Right lobe of liver (tissue), 6 donors: ENCODE measurements around the gene CPXM2. TPM values are rescaled to one million over a fixed set of nuclear protein-coding genes. Genes with fewer than 3 reads are reported as not detected.
"Not testable (repeated sequence)": the region's sequence is repeated elsewhere in the genome, so short reads cannot be mapped to it uniquely, and the experiment has no call there.

Experiments
- ATAC-seq, 4 donors: fragments of 200-7000 bp; cut with Tn5 transposase; one replicate each; pipeline ENCODE4 v1.9.1; 2020; ENCODE audit warnings: mild to moderate bottlenecking in 4 of 4, moderate library complexity in 4 of 4
- DNase-seq, 3 donors: peaks; one replicate each; pipeline ENCODE4 v3.0.0-alpha.2; 2020
- H3K27ac ChIP-seq, 3 donors: fragments of 200-600 bp; one replicate each; pipeline ENCODE4 v1.8.0; 2022
- H3K27me3 ChIP-seq, 2 donors: fragments of 200-600 bp; one replicate each; pipeline ENCODE4 v1.8.0; 2022
- H3K36me3 ChIP-seq, 4 donors: fragments of 200-600 bp; sonication (generic) in 1 of 4; one replicate each; pipeline versions ENCODE4 v1.5.1 to v1.8.0; 2017 to 2022; ENCODE audit warnings: control low read depth in 1 of 4
- H3K4me1 ChIP-seq, 4 donors: fragments of 200-600 bp; sonication (generic) in 1 of 4; one replicate each; pipeline versions ENCODE4 v1.5.1 to v1.8.0; 2017 to 2022; ENCODE audit warnings: control low read depth in 1 of 4
- H3K4me3 ChIP-seq, 3 donors: fragments of 200-600 bp; one replicate each; pipeline ENCODE4 v1.8.0; 2022
- H3K9me3 ChIP-seq, 4 donors: fragments of 200-600 bp; sonication (generic) in 1 of 4; one replicate each; pipeline versions ENCODE4 v1.5.1 to v1.8.0; 2017 to 2022; ENCODE audit warnings: control low read depth in 1 of 4
- CTCF ChIP-seq, 4 donors: fragments of 200-600 bp in 3 of 4; fragments of 450-650 bp in 1 of 4; IDR thresholded peaks; one replicate each; pipeline versions ENCODE4 v1.5.1 to v1.8.0; 2016 to 2022; ENCODE audit warnings: antibody characterized with exemption in 4 of 4, mild to moderate bottlenecking in 2 of 4
- POLR2A ChIP-seq: fragments of 450-650 bp; IDR thresholded peaks from one replicate; pipeline ENCODE4 v1.6.1; 2017; ENCODE audit warnings: antibody characterized with exemption, mild to moderate bottlenecking
- WGBS: methylation state at CpG from one replicate; pipeline ENCODE4 v1.1.6; 2018; ENCODE audit warnings: low coverage, low lambda C conversion rate; ENCODE audit not compliant: insufficient coverage; ENCODE audit errors: missing lambda C conversion rate; 5-methylcytosine and 5-hydroxymethylcytosine counted together
- intact Hi-C, 2 donors: fragments of 100-400 bp; cut with DNase I; formaldehyde crosslinking; loops; one replicate each; pipeline versions ENCODE4 v1.11.2 to v1.14.1; 2022
- total RNA-seq, 6 experiments: library from RNA; depleted of rRNA in 2 of 6; stranded (reverse); fragments of >200 nt in 2 of 6; fragmentation: NEBNext Ultra II Directional in 3 of 6; extraction: Animal tissue kit (Norgen Biotek cat#: 25700) in 3 of 6; gene quantifications; one replicate each; pipeline versions ENCODE4 v1.1.0 to v1.2.4, GENCODE V29; 2016 to 2023
- donor health status: DM: no; HTN: yes; CAD: no.
- donor health status: DM: no; HTN: no; CAD: no.
- donor health status: DM: no; HTN: no; CAD: no.
- donor health status: DM: no; HTN: yes; CAD: no.
- donor health status: DM: no; HTN: yes; CAD: no.

CPXM2 gene
- total RNA-seq, 6 experiments from 2014 or later: 0.29 to 2.6 (median 0.69) TPM

DNA sequence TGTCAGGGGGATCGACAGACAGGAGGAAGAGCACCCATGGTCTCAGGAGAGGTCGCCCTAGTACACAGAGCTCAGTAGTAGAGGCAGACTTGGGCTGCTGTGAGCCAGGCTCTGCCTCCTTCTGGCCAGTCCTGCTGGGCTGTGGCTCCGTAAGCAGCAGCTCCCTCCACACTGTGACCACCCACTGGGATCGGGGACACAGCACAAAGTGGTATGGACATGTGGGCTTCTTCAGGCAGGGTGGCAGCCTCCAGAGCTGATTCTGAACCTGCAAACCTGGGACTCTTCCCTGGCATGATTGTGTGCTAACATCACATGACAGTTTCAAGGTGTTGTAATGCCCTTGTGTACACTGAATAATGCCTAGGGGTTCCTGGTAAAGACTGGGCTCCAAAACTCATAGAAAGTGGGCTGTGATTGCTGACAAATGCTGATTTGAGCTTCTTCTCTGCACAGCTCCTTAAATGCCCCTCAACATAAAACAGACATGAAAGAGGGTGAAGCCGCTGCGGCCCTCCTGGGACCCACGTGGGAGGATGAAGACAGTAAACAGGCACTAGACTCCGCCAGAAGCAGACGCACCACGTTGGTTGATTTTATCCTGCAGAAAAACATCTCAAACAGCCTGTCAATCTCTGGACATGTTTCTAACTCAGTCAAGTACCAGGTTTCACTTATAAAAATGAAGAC, 148.7 kb downstream of the CPXM2 start:
- TF ChIP-seq CTCF (IDR thresholded peaks at IDR 0.05) (no peak), POLR2A (no peak)
- intact Hi-C loops: no loop called here
- no peak overlapping the region for H3K27ac ChIP-seq
- no peaks in the 10 kb centered on the region for H3K9me3 ChIP-seq
- no peaks in the 10 kb centered on the region for H3K27me3 ChIP-seq
- H3K4me3 ChIP-seq: no peak overlapping the region
- DNase-seq (no peak), ATAC-seq (no peak)
- no peaks in the 10 kb centered on the region for H3K4me1 ChIP-seq
- WGBS: 52% methylated on average over 7 of the region's 10 CpGs
- no peaks in the 10 kb centered on the region for H3K36me3 ChIP-seq

- H3K36me3 ChIP-seq: no peaks in the 10 kb centered on the region
- intact Hi-C loops: no loop called here
- DNase-seq (no peak), ATAC-seq (no peak)
- H3K4me3 ChIP-seq: no peak overlapping the region
- H3K9me3 ChIP-seq: no peaks in the 10 kb centered on the region
- H3K27ac ChIP-seq: no peak overlapping the region
- 74% methylated on average over 3 of the region's 5 CpGs for WGBS
- TF ChIP-seq POLR2A (no peak), CTCF (IDR thresholded peaks at IDR 0.05) (no peak)
- H3K4me1 ChIP-seq: no peaks in the 10 kb centered on the region
- no peaks in the 10 kb centered on the region for H3K27me3 ChIP-seq
Measured at GRCh38 chr10:123741711-123742110, 149.9 kb downstream of the CPXM2 start.

- Histone ChIP-seq H3K9me3 (no peaks in the 10 kb centered on the region), H3K4me1 (no peaks in the 10 kb centered on the region), H3K27ac (no peak overlapping the region), H3K4me3 (no peak overlapping the region), H3K27me3 (no peaks in the 10 kb centered on the region), H3K36me3 (no peaks in the 10 kb centered on the region)
- intact Hi-C loops: no loop called here
- TF ChIP-seq CTCF (IDR thresholded peaks at IDR 0.05): no peak
- no peak for TF ChIP-seq POLR2A
- 45% methylated on average over 4 of the region's 7 CpGs for WGBS
- DNase-seq (peak in 1 of 3 donors; percentile 9), ATAC-seq (no peak)
Measured at GRCh38 chr10:123741146-123741545, 150.5 kb downstream of the CPXM2 start.

DNA sequence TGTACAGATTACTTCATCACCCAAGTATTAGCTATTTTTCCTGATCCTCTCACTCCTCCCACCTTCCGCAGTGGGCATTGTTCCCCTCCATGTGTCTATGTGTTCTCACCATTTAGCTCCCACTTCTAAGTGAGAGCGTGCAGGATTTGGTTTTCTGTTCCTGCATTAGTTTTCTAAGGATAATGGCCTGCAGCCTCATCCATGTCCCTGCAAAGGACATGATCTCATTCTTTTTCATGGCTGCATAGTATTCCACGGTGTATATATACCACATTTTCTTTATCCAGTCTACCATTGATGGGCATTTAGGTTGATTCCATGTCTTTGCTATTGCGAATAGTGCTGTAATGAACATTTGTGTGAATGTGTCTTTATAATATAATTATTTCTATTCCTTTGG, 154.7 kb downstream of the CPXM2 start:
- DNase-seq, H3K36me3 ChIP-seq, H3K27me3 ChIP-seq, ATAC-seq, H3K27ac ChIP-seq, H3K9me3 ChIP-seq, intact Hi-C loops, H3K4me3 ChIP-seq, H3K4me1 ChIP-seq: not testable (repeated sequence)
- 34% methylated on average over 4 of the region's 4 CpGs for whole genome bisulfite sequencing

GRCh38 chr10:123729523-123729922, 162.1 kb downstream of the CPXM2 start:
- 55% methylated on average over 5 of the region's 6 CpGs for WGBS
- no peak overlapping the region for H3K4me3 ChIP-seq
- H3K27ac ChIP-seq: no peak overlapping the region
- no peak for TF ChIP-seq CTCF (IDR thresholded peaks at IDR 0.05)
- no peak for TF ChIP-seq POLR2A
- ATAC-seq (no peak), DNase-seq (no peak)
- intact Hi-C loops: no loop called here
- H3K27me3 ChIP-seq: no peaks in the 10 kb centered on the region
- no peaks in the 10 kb centered on the region for H3K9me3 ChIP-seq
- no peaks in the 10 kb centered on the region for H3K4me1 ChIP-seq
- no peaks in the 10 kb centered on the region for H3K36me3 ChIP-seq
